A673 (cell line): Measurements from ENCODE around the gene NPAS1.

ENCODE experiments used
- EZH2 ChIP-seq: fragments of 200-600 bp; sonication (generic); IDR thresholded peaks from 2 replicates; pipeline ENCODE4 v1.6.1; 2017; ENCODE audit warnings: borderline replicate concordance, low read depth, mild to moderate bottlenecking, mixed read lengths, antibody characterized with exemption, low read length; ENCODE audit not compliant: poor library complexity, severe bottlenecking
- TF ChIP-seq, protein P1 (sequence below): fragments of 300-800, 200-600 bp; sonication (generic); conservative IDR thresholded peaks from 2 replicates; pipeline ENCODE4 v1.5.1; 2017; ENCODE audit warnings: low read depth, mild to moderate bottlenecking, antibody characterized with exemption, low read length, moderate library complexity, mixed read lengths

DNA sequence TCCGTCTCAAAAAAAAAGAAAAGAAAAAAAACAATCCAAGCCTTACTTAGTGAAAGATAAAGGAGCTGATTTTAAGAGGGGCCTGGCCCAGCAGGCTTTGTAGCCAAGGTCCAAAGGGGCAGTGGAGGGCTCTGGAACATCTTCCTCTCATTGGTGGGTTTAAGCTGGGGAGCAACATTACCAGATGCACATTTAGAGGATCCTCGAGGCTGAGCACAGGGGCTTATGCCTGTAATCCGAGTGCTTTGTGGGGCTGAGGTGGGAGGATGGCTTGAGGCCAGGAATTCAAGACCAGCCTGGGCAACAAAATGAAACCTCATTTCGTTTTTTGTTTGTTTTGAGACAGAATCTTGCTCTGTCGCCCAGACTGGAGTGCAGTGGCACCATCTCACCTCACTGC is 36.8 kb downstream of the NPAS1 start:
- TF ChIP-seq, protein P1, sequence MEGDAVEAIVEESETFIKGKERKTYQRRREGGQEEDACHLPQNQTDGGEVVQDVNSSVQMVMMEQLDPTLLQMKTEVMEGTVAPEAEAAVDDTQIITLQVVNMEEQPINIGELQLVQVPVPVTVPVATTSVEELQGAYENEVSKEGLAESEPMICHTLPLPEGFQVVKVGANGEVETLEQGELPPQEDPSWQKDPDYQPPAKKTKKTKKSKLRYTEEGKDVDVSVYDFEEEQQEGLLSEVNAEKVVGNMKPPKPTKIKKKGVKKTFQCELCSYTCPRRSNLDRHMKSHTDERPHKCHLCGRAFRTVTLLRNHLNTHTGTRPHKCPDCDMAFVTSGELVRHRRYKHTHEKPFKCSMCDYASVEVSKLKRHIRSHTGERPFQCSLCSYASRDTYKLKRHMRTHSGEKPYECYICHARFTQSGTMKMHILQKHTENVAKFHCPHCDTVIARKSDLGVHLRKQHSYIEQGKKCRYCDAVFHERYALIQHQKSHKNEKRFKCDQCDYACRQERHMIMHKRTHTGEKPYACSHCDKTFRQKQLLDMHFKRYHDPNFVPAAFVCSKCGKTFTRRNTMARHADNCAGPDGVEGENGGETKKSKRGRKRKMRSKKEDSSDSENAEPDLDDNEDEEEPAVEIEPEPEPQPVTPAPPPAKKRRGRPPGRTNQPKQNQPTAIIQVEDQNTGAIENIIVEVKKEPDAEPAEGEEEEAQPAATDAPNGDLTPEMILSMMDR = no peak
- no peak for TF ChIP-seq EZH2
